ENCODE data around the gene VPS13D.

GRCh38 chr1:12376236-12377045 lies 146.6 kb downstream of the VPS13D start:
- TF ChIP-seq CTCF (IDR thresholded peaks at IDR 0.05) (no peak), POLR2AphosphoS5 (IDR thresholded peaks at IDR 0.05; ENCODE audit: insufficient read depth in 1 of 2, low read depth in 1 of 2) (no peak), POLR2A (IDR thresholded peaks at IDR 0.05) (no peak)

Measured in vagina (tissue), 2 donors.